IMR-90 (cell line): ENCODE measurements around the gene ZNF765. TPM values are rescaled to one million over a fixed set of nuclear protein-coding genes. Genes with fewer than 3 reads are reported as not detected.

Experiments used
- ATAC-seq: fragments of 200-7000 bp; cut with Tn5 transposase; 2 replicates; pipeline ENCODE4 v1.9.1; 2020; ENCODE audit warnings: low read depth, mild to moderate bottlenecking, moderate library complexity
- BruUV-seq: library from RNA; stranded (reverse); fragments of 400-500 nt; replicated peaks from 2 replicates; lab custom pipeline; 2021; lab: Mats Ljungman, UMichigan
- CTCF ChIA-PET: fragments of 300-600 bp; formaldehyde crosslinking; extraction: SDS; loops from one replicate; lab custom pipeline; 2021; ENCODE audit warnings: antibody characterized with exemption; lab: Yijun Ruan, JAX
- POLR2A ChIA-PET: fragments of 300-600 bp; sonication (Branson Sonifier 250); formaldehyde crosslinking; loops from one replicate; lab custom pipeline; 2022; ENCODE audit warnings: antibody characterized with exemption; ENCODE audit not compliant: unreplicated experiment; lab: Charles Lee
- DNase-seq: peaks from one replicate; pipeline ENCODE4 v3.0.0; 2013
- H2AFZ ChIP-seq: replicated peaks from 2 replicates; pipeline ENCODE3; 2013; ENCODE audit warnings: low read length, mild to moderate bottlenecking; ENCODE audit not compliant: poor library complexity
- H2AK5ac ChIP-seq: 2 replicates; pipeline ENCODE4 v1.6.1; 2013; ENCODE audit warnings: low read depth, low read length, inconsistent platforms
- H2AK9ac ChIP-seq: replicated peaks from 2 replicates; pipeline ENCODE3; 2013; ENCODE audit warnings: mild to moderate bottlenecking, low read depth, low read length, moderate library complexity; ENCODE audit not compliant: poor library complexity
- H2BK120ac ChIP-seq: 2 replicates; pipeline ENCODE4 v1.6.1; 2013; ENCODE audit warnings: low read depth, low read length, inconsistent platforms
- H2BK15ac ChIP-seq: 3 replicates; pipeline ENCODE4 v1.6.1; 2013; ENCODE audit warnings: low read depth, low read length, inconsistent platforms
- H2BK20ac ChIP-seq: 2 replicates; pipeline ENCODE4 v1.6.1; 2013; ENCODE audit warnings: low read depth, mild to moderate bottlenecking, inconsistent platforms, low read length, moderate library complexity
- H2BK5ac ChIP-seq: 2 replicates; pipeline ENCODE4 v1.6.1; 2013; ENCODE audit warnings: mild to moderate bottlenecking, low read depth, low read length, inconsistent platforms; ENCODE audit not compliant: poor library complexity, severe bottlenecking
- H3K14ac ChIP-seq: replicated peaks from 2 replicates; pipeline ENCODE4 v1.6.1; 2013; ENCODE audit warnings: low read depth, low read length, inconsistent platforms
- H3K18ac ChIP-seq: 2 replicates; pipeline ENCODE4 v1.6.1; 2013; ENCODE audit warnings: low read depth, low read length, control low read depth
- H3K23ac ChIP-seq: 2 replicates; pipeline ENCODE4 v1.6.1; 2013; ENCODE audit warnings: low read depth, low read length, inconsistent platforms
- H3K27ac ChIP-seq: 2 replicates; pipeline ENCODE4 v1.5.1; 2013; ENCODE audit warnings: mild to moderate bottlenecking, control low read depth, low read length; ENCODE audit not compliant: insufficient read depth
- H3K27me3 ChIP-seq: 2 replicates; pipeline ENCODE4 v1.6.1; 2013; ENCODE audit warnings: low read length; ENCODE audit not compliant: control insufficient read depth, insufficient read depth
- H3K36me3 ChIP-seq: 2 replicates; pipeline ENCODE4 v1.6.1; 2013; ENCODE audit warnings: low read length, mixed read lengths; ENCODE audit not compliant: control insufficient read depth, insufficient read depth
- H3K4ac ChIP-seq: 2 replicates; pipeline ENCODE4 v1.6.1; 2013; ENCODE audit warnings: low read depth, low read length, inconsistent platforms
- H3K4me1 ChIP-seq: 2 replicates; pipeline ENCODE4 v1.6.1; 2013; ENCODE audit warnings: low read length, mixed read lengths; ENCODE audit not compliant: control insufficient read depth, insufficient read depth
- H3K4me2 ChIP-seq: 2 replicates; pipeline ENCODE4 v1.6.1; 2013; ENCODE audit warnings: low read depth, mild to moderate bottlenecking, control low read depth, low read length, moderate library complexity
- H3K4me3 ChIP-seq: 2 replicates; pipeline ENCODE4 v1.5.1; 2013; ENCODE audit warnings: low read depth, mild to moderate bottlenecking, control low read depth, low read length, moderate library complexity; ENCODE audit not compliant: insufficient read depth
- H3K56ac ChIP-seq: 2 replicates; pipeline ENCODE4 v1.6.1; 2013; ENCODE audit warnings: low read length, inconsistent platforms; ENCODE audit not compliant: insufficient read depth; ENCODE audit errors: extremely low read depth
- H3K79me1 ChIP-seq, 2 experiments: 2 replicates each; pipeline ENCODE4 v1.6.1; 2013; ENCODE audit warnings: low read length in 2 of 2, inconsistent platforms in 1 of 2, low read depth in 1 of 2
- H3K9ac ChIP-seq: 2 replicates; pipeline ENCODE4 v1.6.1; 2013; ENCODE audit warnings: low read depth, low read length, control low read depth
- H3K9me1 ChIP-seq: 2 replicates; pipeline ENCODE4 v1.6.1; 2013; ENCODE audit warnings: low read length, inconsistent platforms; ENCODE audit not compliant: insufficient read depth
- H3K9me3 ChIP-seq: 2 replicates; pipeline ENCODE4 v1.6.1; 2013; ENCODE audit warnings: low read length; ENCODE audit not compliant: control insufficient read depth, insufficient read depth
- H4K20me1 ChIP-seq: 2 replicates; pipeline ENCODE4 v1.6.1; 2013; ENCODE audit warnings: low read length, inconsistent platforms; ENCODE audit not compliant: insufficient read depth
- H4K5ac ChIP-seq: 2 replicates; pipeline ENCODE4 v1.6.1; 2013; ENCODE audit warnings: mild to moderate bottlenecking, low read depth, low read length, control low read depth
- H4K8ac ChIP-seq, 2 experiments: 2 replicates each; pipeline ENCODE4 v1.6.1; 2013; ENCODE audit warnings: low read depth in 2 of 2, low read length in 2 of 2, control low read depth in 1 of 2, inconsistent platforms in 1 of 2
- H4K91ac ChIP-seq: 2 replicates; pipeline ENCODE4 v1.6.1; 2013; ENCODE audit warnings: low read depth, low read length, inconsistent platforms; ENCODE audit not compliant: insufficient read depth
- MXI1 ChIP-seq: IDR thresholded peaks from 2 replicates; pipeline ENCODE4 v1.6.1; 2012; ENCODE audit warnings: low read depth, mild to moderate bottlenecking, low read length, moderate library complexity, borderline replicate concordance
- USF2 ChIP-seq: fragments of 150-350 bp; IDR thresholded peaks from 2 replicates; pipeline ENCODE4 v1.6.1; 2017; ENCODE audit warnings: mild to moderate bottlenecking, antibody characterized with exemption, low read length, low read depth
- WGBS, 2 experiments: methylation state at CpG; one replicate each; pipeline versions ENCODE4 v1.1.5 to v1.1.7; 2013; ENCODE audit warnings: missing lambda C conversion rate in 2 of 2; ENCODE audit not compliant: insufficient read length in 1 of 2; ENCODE audit errors: extremely low coverage in 2 of 2; 5-methylcytosine and 5-hydroxymethylcytosine counted together
- dilution Hi-C: fragments of 300-500 bp; cut with HindIII; formaldehyde crosslinking; loops from one replicate; pipeline ENCODE4 v1.14.3; 2018; ENCODE audit warnings: low sequenced_read_pairs; ENCODE audit not compliant: unreplicated experiment
- in situ Hi-C: fragments of 300-500 bp; cut with MboI; formaldehyde crosslinking; loops from 3 replicates; pipeline ENCODE4 v1.14.3; 2019; ENCODE audit warnings: low sequenced_read_pairs, inconsistent platforms, mixed read lengths
- intact Hi-C: fragments of 100-400 bp; cut with micrococcal nuclease; formaldehyde crosslinking; loops from 2 replicates; pipeline ENCODE4 v1.10.0; 2022
- polyA plus RNA-seq, 3 experiments: library from polyadenylated mRNA; depleted of rRNA; stranded (reverse); fragments of >200 nt; gene quantifications; 2 replicates each; pipeline ENCODE4 v1.2.3, GENCODE V29; 2012; ENCODE audit warnings: low replicate concordance in 1 of 3
- total RNA-seq: library from RNA; depleted of rRNA; stranded (reverse); fragments of >200 nt; gene quantifications from 2 replicates; pipeline ENCODE4 v1.2.3, GENCODE V29; 2012

ZNF765 gene
- total and polyA plus RNA-seq, 2 of the 4 experiments (the other 2 are of a cell fraction), result 2.3 to 18.1 TPM

GRCh38 chr19:53388904-53389303 is 6.0 kb upstream of the ZNF765 start:
- H3K4me2 ChIP-seq, result no peak overlapping the region
- CTCF ChIA-PET, result no interaction called here
- H3K9ac ChIP-seq, result no peak overlapping the region
- H2BK20ac ChIP-seq, result no peak overlapping the region
- H3K4me1 ChIP-seq, result no peaks in the 10 kb centered on the region
- no TSS peak for BruUV-seq
- POLR2A ChIA-PET, result no interaction called here
- no peak for TF ChIP-seq MXI1
- TF ChIP-seq USF2, result no peak
- H3K4me3 ChIP-seq, result no peak overlapping the region
- H3K18ac ChIP-seq, result no peak overlapping the region
- H2AK5ac ChIP-seq, result no peak overlapping the region
- intact Hi-C loops (no loop called here), in situ Hi-C loops (no loop called here), dilution Hi-C loops (no loop called here)
- H4K91ac ChIP-seq, result no peak overlapping the region
- no peak overlapping the region for H2AFZ ChIP-seq
- H3K4ac ChIP-seq, result no peak overlapping the region
- no peak overlapping the region for H2BK120ac ChIP-seq
- H3K79me1 ChIP-seq, result no peaks in the 10 kb centered on the region
- H3K9me3 ChIP-seq, result peaks cover 11% of the 10 kb centered on the region
- no peaks in the 10 kb centered on the region for H3K27me3 ChIP-seq
- H2AK9ac ChIP-seq, result no peak overlapping the region
- H3K14ac ChIP-seq, result no peak overlapping the region
- H3K36me3 ChIP-seq, result 0 out of 2 replicates have a peak, but pooled peaks cover 3% of the 10 kb centered on the region
- no peaks in the 10 kb centered on the region for H3K9me1 ChIP-seq
- WGBS, 2 experiments, result 88% methylated on average over 3 of the region's 5 CpGs; no CpG with 5 or more reads in 1 of the 2 experiments
- no peak overlapping the region for H3K56ac ChIP-seq
- H3K23ac ChIP-seq, result no peak overlapping the region
- no peak overlapping the region for H2BK5ac ChIP-seq
- H2BK15ac ChIP-seq, result no peak overlapping the region
- ATAC-seq, result peak; percentile 57
- no peaks in the 10 kb centered on the region for H4K20me1 ChIP-seq
- no peak overlapping the region for H3K27ac ChIP-seq
- H4K8ac ChIP-seq, result no peak overlapping the region
- peak; percentile 44 for DNase-seq
- no peak overlapping the region for H4K5ac ChIP-seq
